Keratinocyte (primary cell): ENCODE data around the gene NLGN1.

Source experiments
- CTCF ChIP-seq, 3 experiments: IDR thresholded peaks in 1 of 3; conservative IDR thresholded peaks in 1 of 3; optimal IDR thresholded peaks in 1 of 3; 2 replicates in 2 of 3; 3 replicates in 1 of 3; pipeline versions ENCODE3 to v1.5.1; 2011; ENCODE audit warnings: low read length in 3 of 3, mild to moderate bottlenecking in 3 of 3, moderate library complexity in 2 of 3, control low read depth in 1 of 3, inconsistent platforms in 1 of 3; ENCODE audit not compliant: insufficient read depth in 2 of 3; ENCODE audit errors: extremely low read depth in 1 of 3
- EZH2 ChIP-seq: IDR thresholded peaks from one replicate; pipeline ENCODE4 v1.6.1; 2012; ENCODE audit warnings: inconsistent platforms, mild to moderate bottlenecking, low read length, moderate library complexity

GRCh38 chr3:173354124-173354523 lies 43.4 kb upstream of the NLGN1 start:
- TF ChIP-seq CTCF (optimal IDR thresholded peaks at IDR 0.05 in 1 of 3, IDR thresholded peaks at IDR 0.05 in 1 of 3, conservative IDR thresholded peaks at IDR 0.05 in 1 of 3; ENCODE audit: extremely low read depth in 1 of 3, insufficient read depth in 2 of 3, low read length in 3 of 3) = no peak
- TF ChIP-seq EZH2 = no peak
